Ishikawa (cell line): ENCODE results near the gene CDC42BPB.

ENCODE experiments used
- EP300 ChIP-seq: IDR thresholded peaks from 2 replicates; pipeline ENCODE4 v1.6.1; 2012; ENCODE audit warnings: borderline replicate concordance
- FOXM1 ChIP-seq: IDR thresholded peaks from 2 replicates; pipeline ENCODE4 v1.6.1; 2012; ENCODE audit warnings: low read depth, borderline replicate concordance
- NFIC ChIP-seq: IDR thresholded peaks from 2 replicates; pipeline ENCODE4 v1.6.1; 2012
- TAF1 ChIP-seq: IDR thresholded peaks from 2 replicates; pipeline ENCODE4 v1.6.1; 2012; ENCODE audit warnings: low read depth, mild to moderate bottlenecking
- YY1 ChIP-seq: IDR thresholded peaks from 2 replicates; pipeline ENCODE4 v1.6.1; 2012; ENCODE audit warnings: low read depth
- TF ChIP-seq, protein P1 (sequence below): IDR thresholded peaks from 2 replicates; pipeline ENCODE4 v1.6.1; 2012

DNA sequence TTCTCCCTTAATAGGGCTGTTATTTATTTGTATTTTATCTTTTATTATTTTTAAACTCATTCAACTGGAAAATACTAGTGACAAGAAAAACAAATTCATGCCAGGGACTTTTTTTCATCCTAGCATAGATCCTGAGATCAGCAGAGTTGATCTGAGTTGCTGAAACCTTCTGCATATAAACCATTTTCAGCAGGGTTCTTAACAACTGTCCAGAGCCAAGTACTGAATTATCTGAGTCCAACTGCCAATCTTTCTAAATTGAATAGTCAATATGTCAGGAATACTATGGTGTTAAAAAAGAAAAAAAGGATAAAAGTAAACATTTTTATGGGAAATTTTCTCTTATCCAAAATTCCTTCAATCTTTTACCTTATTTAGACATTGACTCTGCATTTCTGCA is 28.6 kb downstream of the CDC42BPB start:
- TF ChIP-seq, protein P1, sequence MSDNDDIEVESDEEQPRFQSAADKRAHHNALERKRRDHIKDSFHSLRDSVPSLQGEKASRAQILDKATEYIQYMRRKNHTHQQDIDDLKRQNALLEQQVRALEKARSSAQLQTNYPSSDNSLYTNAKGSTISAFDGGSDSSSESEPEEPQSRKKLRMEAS: no peak
- TF ChIP-seq EP300 (no peak), TAF1 (no peak), FOXM1 (no peak), NFIC (no peak), YY1 (no peak)
